ENCODE results near the gene TMEM30B.
"Not testable (repeated sequence)": the region's sequence is repeated elsewhere in the genome, so short reads cannot be mapped to it uniquely, and the experiment has no call there.

The TMEM30B gene

GRCh38 chr14:61281186-61281947 is at the start of gene TMEM30B:
Gene TMEM30B (minus strand): TSS chr14:61281338. CDS start chr14:61281147, 191 bp downstream.
- DNase-seq: no peak

GRCh38 chr14:61330511-61330910 is 49.4 kb upstream of the TMEM30B start:
- DNase-seq: no peak

- DNase-seq: no peak
These were observed 48.4 kb upstream of the TMEM30B start for GRCh38 chr14:61329478-61330051.

GRCh38 chr14:61328626-61329262 is 47.6 kb upstream of the TMEM30B start:
- no peak for DNase-seq

GRCh38 chr14:61326847-61327246 is 45.7 kb upstream of the TMEM30B start:
- no peak for DNase-seq

GRCh38 chr14:61326146-61326545 is 45.0 kb upstream of the TMEM30B start:
- DNase-seq: no peak

- DNase-seq: no peak
These were observed 44.0 kb upstream of the TMEM30B start for GRCh38 chr14:61325166-61325565.

GRCh38 chr14:61323970-61324369 is 42.8 kb upstream of the TMEM30B start:
- no peak for DNase-seq

GRCh38 chr14:61322799-61323290 is 41.7 kb upstream of the TMEM30B start:
- DNase-seq: no peak

- no peak for DNase-seq
These were observed 41.1 kb upstream of the TMEM30B start for GRCh38 chr14:61322011-61322798.

GRCh38 chr14:61321385-61322010 is 40.4 kb upstream of the TMEM30B start, which contains the start of gene PRKCH:
Gene PRKCH (plus strand): TSS chr14:61321579. CDS start chr14:61322102, 523 bp downstream.
- no peak for DNase-seq

GRCh38 chr14:61320806-61321384 is 39.8 kb upstream of the TMEM30B start:
- DNase-seq: no peak

GRCh38 chr14:61320170-61320569 is 39.0 kb upstream of the TMEM30B start:
- DNase-seq: not testable (repeated sequence)

- no peak for DNase-seq
These were observed 38.6 kb upstream of the TMEM30B start for GRCh38 chr14:61319706-61320105.

GRCh38 chr14:61319086-61319485 is 37.9 kb upstream of the TMEM30B start:
- DNase-seq: no peak

GRCh38 chr14:61315313-61315712 is 34.2 kb upstream of the TMEM30B start:
- no peak for DNase-seq

GRCh38 chr14:61308701-61309100 is 27.6 kb upstream of the TMEM30B start:
- DNase-seq: not testable (repeated sequence)

- no peak for DNase-seq
These were observed 27.1 kb upstream of the TMEM30B start for GRCh38 chr14:61308198-61308597.

GRCh38 chr14:61304688-61305087 is 23.6 kb upstream of the TMEM30B start:
- no peak for DNase-seq

- no peak for DNase-seq
These were observed 19.6 kb upstream of the TMEM30B start for GRCh38 chr14:61300754-61301153.

GRCh38 chr14:61300209-61300608 is 19.1 kb upstream of the TMEM30B start:
- DNase-seq: no peak

- DNase-seq: no peak
These were observed 17.7 kb upstream of the TMEM30B start for GRCh38 chr14:61298824-61299223.
